Uterus (tissue), 4 donors: Measurements from ENCODE around the gene FAM81B. TPM values are rescaled to one million over a fixed set of nuclear protein-coding genes. Genes with fewer than 3 reads are reported as not detected.

ENCODE experiments used
- DNase-seq, 2 donors: peaks; one replicate each; pipeline ENCODE4 v3.0.0-alpha.2; 2019 to 2020
- H3K27ac ChIP-seq, 2 donors: fragments of 200-600 bp; sonication (generic); 1 replicate in 1 of 2; 2 replicates in 1 of 2; pipeline ENCODE4 v1.5.1; 2016 to 2018
- H3K27me3 ChIP-seq, 2 donors: fragments of 200-600 bp; sonication (generic); one replicate each; pipeline ENCODE4 v1.5.1; 2018 to 2019; ENCODE audit warnings: control low read depth in 1 of 2
- H3K36me3 ChIP-seq, 2 donors: fragments of 200-600 bp; sonication (generic); one replicate each; pipeline ENCODE4 v1.5.1; 2019; ENCODE audit warnings: control low read depth in 1 of 2
- H3K4me1 ChIP-seq, 2 donors: fragments of 200-600 bp; sonication (generic); one replicate each; pipeline ENCODE4 v1.5.1; 2018 to 2019; ENCODE audit warnings: control low read depth in 1 of 2
- H3K4me3 ChIP-seq, 2 donors: fragments of 200-600 bp; sonication (generic); 1 replicate in 1 of 2; 2 replicates in 1 of 2; pipeline ENCODE4 v1.5.1; 2018 to 2019; ENCODE audit warnings: mild to moderate bottlenecking in 1 of 2
- H3K9me3 ChIP-seq, 2 donors: fragments of 200-600 bp; sonication (generic); one replicate each; pipeline ENCODE4 v1.5.1; 2019; ENCODE audit warnings: control low read depth in 1 of 2
- POLR2A ChIP-seq, 2 donors: fragments of 450-650 bp; IDR thresholded peaks; one replicate each; pipeline ENCODE4 v1.6.1; 2016; ENCODE audit warnings: antibody characterized with exemption in 2 of 2, mild to moderate bottlenecking in 1 of 2, moderate library complexity in 1 of 2
- intact Hi-C: fragments of 100-400 bp; cut with DNase I; formaldehyde crosslinking; loops from one replicate; pipeline ENCODE4 v1.15.1; 2023; ENCODE audit warnings: low total_unique reads
- total RNA-seq, 4 donors: library from RNA; depleted of rRNA in 3 of 4; stranded (reverse); fragments of >200 nt in 3 of 4; gene quantifications; one replicate each; pipeline versions ENCODE4 v1.1.0 to v1.2.4, GENCODE V29; 2014 to 2023
- TF ChIP-seq, protein P1 (sequence below), 4 experiments: fragments of 200-600 bp in 2 of 4; fragments of 450-650 bp in 2 of 4; sonication (generic) in 2 of 4; IDR thresholded peaks; one replicate each; pipeline ENCODE4 v1.5.1; 2016 to 2019; ENCODE audit warnings: antibody characterized with exemption in 4 of 4, mild to moderate bottlenecking in 2 of 4, moderate library complexity in 1 of 4
- donor health status: DM: yes; HTN: yes; CAD: no.

Gene FAM81B
- total RNA-seq, 4 donors from 2014 or later = 6.5 TPM; not detected in 3

- DNase-seq = no peak
- Histone ChIP-seq H3K4me1 (no peaks in the 10 kb centered on the region), H3K36me3 (no peaks in the 10 kb centered on the region), H3K27ac (no peak overlapping the region), H3K27me3 (no peaks in the 10 kb centered on the region), H3K9me3 (no peaks in the 10 kb centered on the region), H3K4me3 (no peak overlapping the region)
- intact Hi-C loops = no loop called here
- TF ChIP-seq, protein P1, sequence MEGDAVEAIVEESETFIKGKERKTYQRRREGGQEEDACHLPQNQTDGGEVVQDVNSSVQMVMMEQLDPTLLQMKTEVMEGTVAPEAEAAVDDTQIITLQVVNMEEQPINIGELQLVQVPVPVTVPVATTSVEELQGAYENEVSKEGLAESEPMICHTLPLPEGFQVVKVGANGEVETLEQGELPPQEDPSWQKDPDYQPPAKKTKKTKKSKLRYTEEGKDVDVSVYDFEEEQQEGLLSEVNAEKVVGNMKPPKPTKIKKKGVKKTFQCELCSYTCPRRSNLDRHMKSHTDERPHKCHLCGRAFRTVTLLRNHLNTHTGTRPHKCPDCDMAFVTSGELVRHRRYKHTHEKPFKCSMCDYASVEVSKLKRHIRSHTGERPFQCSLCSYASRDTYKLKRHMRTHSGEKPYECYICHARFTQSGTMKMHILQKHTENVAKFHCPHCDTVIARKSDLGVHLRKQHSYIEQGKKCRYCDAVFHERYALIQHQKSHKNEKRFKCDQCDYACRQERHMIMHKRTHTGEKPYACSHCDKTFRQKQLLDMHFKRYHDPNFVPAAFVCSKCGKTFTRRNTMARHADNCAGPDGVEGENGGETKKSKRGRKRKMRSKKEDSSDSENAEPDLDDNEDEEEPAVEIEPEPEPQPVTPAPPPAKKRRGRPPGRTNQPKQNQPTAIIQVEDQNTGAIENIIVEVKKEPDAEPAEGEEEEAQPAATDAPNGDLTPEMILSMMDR (IDR thresholded peaks at IDR 0.05) = no peak
- no peak for TF ChIP-seq POLR2A (IDR thresholded peaks at IDR 0.05)
These were observed 57.6 kb downstream of the FAM81B start for GRCh38 chr5:95448789-95449188.

DNA sequence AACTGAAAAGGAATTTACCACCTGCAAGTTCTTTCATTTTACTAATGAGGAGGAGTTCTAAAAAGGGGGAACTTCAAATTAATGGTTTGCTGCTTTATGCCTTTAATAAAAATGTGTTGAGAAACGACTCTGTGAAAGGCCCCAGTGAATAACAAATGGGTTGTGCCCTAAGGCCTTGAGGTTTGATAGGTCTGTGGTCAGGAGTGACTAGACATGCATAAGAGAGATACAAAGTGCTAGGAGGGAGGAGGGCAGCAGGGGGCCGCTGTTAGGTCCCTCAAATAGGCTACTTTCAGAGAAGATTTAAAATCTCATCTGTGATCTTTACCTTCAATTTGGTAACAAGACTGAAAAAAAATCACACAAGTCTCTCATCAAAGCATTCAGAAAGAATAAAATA lies 58.3 kb downstream of the FAM81B start:
- H3K36me3 ChIP-seq = no peaks in the 10 kb centered on the region
- H3K27ac ChIP-seq = no peak overlapping the region
- H3K9me3 ChIP-seq = no peaks in the 10 kb centered on the region
- DNase-seq = no peak
- no peaks in the 10 kb centered on the region for H3K4me1 ChIP-seq
- intact Hi-C loops = no loop called here
- no peaks in the 10 kb centered on the region for H3K27me3 ChIP-seq
- H3K4me3 ChIP-seq = no peak overlapping the region
- TF ChIP-seq, protein P1 (IDR thresholded peaks at IDR 0.05) = no peak
- no peak for TF ChIP-seq POLR2A (IDR thresholded peaks at IDR 0.05)

GRCh38 chr5:95454536-95454935 lies 63.4 kb downstream of the FAM81B start:
- Histone ChIP-seq H3K9me3 (no peaks in the 10 kb centered on the region), H3K4me1 (no peaks in the 10 kb centered on the region), H3K36me3 (no peaks in the 10 kb centered on the region), H3K4me3 (no peak overlapping the region), H3K27ac (no peak overlapping the region), H3K27me3 (no peaks in the 10 kb centered on the region)
- intact Hi-C loops = no loop called here
- TF ChIP-seq, protein P1 (IDR thresholded peaks at IDR 0.05) = no peak
- no peak for TF ChIP-seq POLR2A (IDR thresholded peaks at IDR 0.05)
- DNase-seq = no peak

DNA sequence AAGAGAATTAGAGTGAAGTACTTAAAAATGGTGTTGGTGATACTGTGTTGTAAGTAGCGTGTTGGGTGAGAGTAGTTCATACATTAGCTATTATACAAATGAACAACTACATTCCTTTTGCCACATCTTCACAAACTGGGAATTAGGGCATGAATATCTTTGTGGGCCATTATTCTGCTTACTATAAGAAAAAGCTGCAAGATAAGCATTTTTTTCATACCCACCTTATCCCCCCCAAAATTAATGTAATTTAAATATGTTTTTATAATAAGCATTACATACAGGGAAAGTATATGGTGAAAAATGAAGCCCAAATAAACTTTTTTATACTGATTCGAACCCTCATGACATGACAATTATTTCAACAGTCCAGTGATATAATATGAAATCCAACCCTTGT lies 69.5 kb downstream of the FAM81B start:
- no peaks in the 10 kb centered on the region for H3K9me3 ChIP-seq
- H3K27ac ChIP-seq = no peak overlapping the region
- intact Hi-C loops = no loop called here
- no peaks in the 10 kb centered on the region for H3K27me3 ChIP-seq
- no peak for DNase-seq
- H3K36me3 ChIP-seq = no peaks in the 10 kb centered on the region
- no peaks in the 10 kb centered on the region for H3K4me1 ChIP-seq
- no peak overlapping the region for H3K4me3 ChIP-seq
- TF ChIP-seq, protein P1 (IDR thresholded peaks at IDR 0.05) = no peak
- no peak for TF ChIP-seq POLR2A (IDR thresholded peaks at IDR 0.05)

- no peaks in the 10 kb centered on the region for H3K9me3 ChIP-seq
- H3K36me3 ChIP-seq = no peaks in the 10 kb centered on the region
- no peaks in the 10 kb centered on the region for H3K27me3 ChIP-seq
- no peaks in the 10 kb centered on the region for H3K4me1 ChIP-seq
- no peak overlapping the region for H3K4me3 ChIP-seq
- intact Hi-C loops = no loop called here
- no peak for DNase-seq
- H3K27ac ChIP-seq = no peak overlapping the region
- TF ChIP-seq POLR2A (IDR thresholded peaks at IDR 0.05) = no peak
- TF ChIP-seq, protein P1 (IDR thresholded peaks at IDR 0.05) = no peak
These were observed 80.3 kb downstream of the FAM81B start for GRCh38 chr5:95471487-95471886.
